SK-N-SH (cell line): Measurements from ENCODE around the gene ZFTA. TPM values are rescaled to one million over a fixed set of nuclear protein-coding genes. Genes with fewer than 3 reads are reported as not detected.

Experiments used
- CTCF ChIA-PET: fragments of 300-600, 350-600 bp; formaldehyde crosslinking; extraction: SDS; loops from one replicate; lab custom pipeline; 2021; lab: Yijun Ruan, JAX
- POLR2A ChIA-PET: fragments of 350-600 bp; sonication (Branson Sonifier 250); formaldehyde crosslinking; extraction: SDS; loops from one replicate; lab custom pipeline; 2020; ENCODE audit warnings: antibody characterized with exemption, inconsistent platforms; lab: Yijun Ruan, JAX
- DNase-seq: peaks from one replicate; pipeline ENCODE4 v3.0.0; 2012
- H2AFZ ChIP-seq: fragments of 200-600 bp; sonication (generic); 2 replicates; pipeline ENCODE4 v1.8.1; 2016; ENCODE audit warnings: antibody characterized with exemption, mild to moderate bottlenecking, low read depth
- H3F3A ChIP-seq: fragments of 200-600 bp; sonication (generic); replicated peaks from 2 replicates; pipeline ENCODE3; 2016; ENCODE audit warnings: antibody characterized with exemption, mild to moderate bottlenecking; ENCODE audit not compliant: insufficient read depth
- H3K27ac ChIP-seq, 2 experiments: fragments of 200-500 bp in 1 of 2; fragments of 200-600 bp in 1 of 2; sonication (Bioruptor generic) in 1 of 2; sonication (generic), shearing (Covaris generic) in 1 of 2; 2 replicates each; pipeline versions ENCODE4 v1.5.1 to v1.6.1; 2014 to 2016; ENCODE audit warnings: low read depth in 2 of 2, inconsistent platforms in 1 of 2, low read length in 1 of 2, mild to moderate bottlenecking in 1 of 2, mixed read lengths in 1 of 2
- H3K27me3 ChIP-seq: fragments of 200-600 bp; sonication (generic), shearing (Covaris generic); 2 replicates; pipeline ENCODE4 v1.6.1; 2016; ENCODE audit warnings: mixed run types; ENCODE audit not compliant: insufficient read depth
- H3K36me3 ChIP-seq, 2 experiments: fragments of 200-500 bp in 1 of 2; fragments of 200-600 bp in 1 of 2; sonication (Bioruptor generic) in 1 of 2; sonication (generic) in 1 of 2; replicated peaks in 1 of 2; 2 replicates each; pipeline versions ENCODE3 to v1.5.1; 2014 to 2016; ENCODE audit warnings: low read length in 1 of 2, mild to moderate bottlenecking in 1 of 2; ENCODE audit not compliant: insufficient read depth in 2 of 2, control insufficient read depth in 1 of 2
- H3K4me1 ChIP-seq, 2 experiments: fragments of 200-500 bp in 1 of 2; fragments of 200-600 bp in 1 of 2; sonication (Bioruptor generic) in 1 of 2; sonication (generic), shearing (Covaris generic) in 1 of 2; 2 replicates each; pipeline versions ENCODE4 v1.5.1 to v1.6.1; 2014 to 2016; ENCODE audit warnings: low read depth in 1 of 2, low read length in 1 of 2, mixed run types in 1 of 2; ENCODE audit not compliant: insufficient read depth in 2 of 2, control insufficient read depth in 1 of 2
- H3K4me2 ChIP-seq: fragments of 200-600 bp; sonication (generic), shearing (Covaris generic); 2 replicates; pipeline ENCODE4 v1.6.1; 2017; ENCODE audit warnings: mixed run types
- H3K4me3 ChIP-seq, 2 experiments: fragments of 200-500 bp in 1 of 2; fragments of 200-600 bp in 1 of 2; sonication (Bioruptor generic) in 1 of 2; sonication (generic), shearing (Covaris generic) in 1 of 2; 2 replicates each; pipeline versions ENCODE4 v1.5.1 to v1.8.1; 2014 to 2016; ENCODE audit warnings: low read depth in 2 of 2, inconsistent platforms in 1 of 2, low read length in 1 of 2, mild to moderate bottlenecking in 1 of 2, mixed read lengths in 1 of 2, moderate library complexity in 1 of 2
- H3K79me2 ChIP-seq: fragments of 200-600 bp; sonication (generic); 2 replicates; pipeline ENCODE4 v1.8.1; 2017; ENCODE audit warnings: mild to moderate bottlenecking; ENCODE audit not compliant: insufficient read depth
- H3K9ac ChIP-seq: fragments of 200-600 bp; sonication (generic); 2 replicates; pipeline ENCODE4 v1.6.1; 2017; ENCODE audit warnings: mixed run types
- H3K9me2 ChIP-seq: fragments of 200-600 bp; sonication (generic); 2 replicates; pipeline ENCODE4 v1.6.1; 2017; ENCODE audit warnings: mixed run types
- H3K9me3 ChIP-seq: fragments of 200-600 bp; sonication (generic); 2 replicates; pipeline ENCODE4 v1.6.1; 2017; ENCODE audit warnings: mixed run types, mild to moderate bottlenecking, moderate library complexity
- H4K20me1 ChIP-seq: fragments of 200-600 bp; sonication (generic); 2 replicates; pipeline ENCODE4 v1.6.1; 2017; ENCODE audit warnings: mild to moderate bottlenecking, mixed run types; ENCODE audit not compliant: insufficient read depth
- CHD2 ChIP-seq: fragments of 150-350 bp; IDR thresholded peaks from 2 replicates; pipeline ENCODE4 v1.6.1; 2018; ENCODE audit warnings: low read length; ENCODE audit not compliant: partially characterized antibody
- FOXJ3 ChIP-seq: sonication (generic); formaldehyde crosslinking; IDR thresholded peaks from 2 replicates; pipeline ENCODE4 v1.5.1; 2020; ENCODE audit warnings: mild to moderate bottlenecking, missing genetic modification reagents
- FOXM1 ChIP-seq: IDR thresholded peaks from 2 replicates; pipeline ENCODE4 v1.4.0; 2012; ENCODE audit warnings: low read depth, mild to moderate bottlenecking
- GABPA ChIP-seq: IDR thresholded peaks from 2 replicates; pipeline ENCODE4 v1.4.0; 2012; ENCODE audit warnings: low read depth, mild to moderate bottlenecking
- GATA2 ChIP-seq: sonication (generic); formaldehyde crosslinking; IDR thresholded peaks from 2 replicates; pipeline ENCODE4 v1.5.0; 2020; ENCODE audit warnings: mild to moderate bottlenecking, missing genetic modification reagents
- MAX ChIP-seq: IDR thresholded peaks from 2 replicates; pipeline ENCODE4 v1.4.0; 2012; ENCODE audit warnings: low read depth
- MXI1 ChIP-seq: IDR thresholded peaks from 2 replicates; pipeline ENCODE4 v1.6.1; 2012; ENCODE audit warnings: mild to moderate bottlenecking, low read depth, low read length, improper control_type of control experiment
- POLR2AphosphoS5 ChIP-seq: IDR thresholded peaks from 2 replicates; pipeline ENCODE4 v1.6.1; 2012; ENCODE audit warnings: low read depth, low read length
- RCOR1 ChIP-seq: fragments of 150-350 bp; IDR thresholded peaks from 2 replicates; pipeline ENCODE4 v1.6.1; 2017; ENCODE audit warnings: antibody characterized with exemption, low read length
- REST ChIP-seq: IDR thresholded peaks from 2 replicates; pipeline ENCODE4 v1.6.1; 2012; ENCODE audit warnings: mild to moderate bottlenecking, low read depth, low read length, moderate library complexity
- RXRA ChIP-seq: IDR thresholded peaks from 2 replicates; pipeline ENCODE4 v1.4.0; 2012; ENCODE audit warnings: low read depth, mild to moderate bottlenecking, borderline replicate concordance
- SIN3A ChIP-seq: IDR thresholded peaks from 2 replicates; pipeline ENCODE4 v1.6.1; 2012; ENCODE audit warnings: low read depth, mild to moderate bottlenecking, low read length, moderate library complexity, borderline replicate concordance
- SMC3 ChIP-seq: IDR thresholded peaks from 2 replicates; pipeline ENCODE4 v1.6.1; 2012; ENCODE audit warnings: low read depth, low read length, improper control_type of control experiment
- TAF1 ChIP-seq: IDR thresholded peaks from 2 replicates; pipeline ENCODE4 v1.6.1; 2012; ENCODE audit warnings: low read depth, mild to moderate bottlenecking, low read length, moderate library complexity, borderline replicate concordance
- WGBS: methylation state at CpG from one replicate; pipeline ENCODE4 v1.1.6; 2017; ENCODE audit warnings: low lambda C conversion rate; 5-methylcytosine and 5-hydroxymethylcytosine counted together
- polyA plus RNA-seq, 3 experiments: library from polyadenylated mRNA; depleted of rRNA; stranded (reverse); fragments of >200 nt; gene quantifications; 2 replicates each; pipeline ENCODE4 v1.2.3, GENCODE V29; 2012

Gene ZFTA
- polyA plus RNA-seq, 1 of the 3 experiments (the other 2 are of a cell fraction), result 8.7 TPM

GRCh38 chr11:63761188-63761587 is 7.4 kb downstream of the ZFTA start:
- TF ChIP-seq MAX (no peak), SIN3A (no peak), RCOR1 (no peak), GABPA (no peak), GATA2 (no peak), TAF1 (no peak), POLR2AphosphoS5 (no peak), MXI1 (no peak)
- TF ChIP-seq, all 33 proteins: peak for 0
- WGBS, result 81% methylated on average over 5 of the region's 10 CpGs
- Histone ChIP-seq H3K4me2 (no peak overlapping the region), H3K36me3 (peaks cover 29 to 66% of the 10 kb centered on the region in 2 experiments), H3K79me2 (peaks cover 8% of the 10 kb centered on the region), H3K4me3 (no peak overlapping the region), H3K27me3 (no peaks in the 10 kb centered on the region), H3K9ac (no peak overlapping the region), H3K27ac (no peak overlapping the region), H3K9me2 (no peaks in the 10 kb centered on the region), H3K4me1 (peaks cover 0 to 4% of the 10 kb centered on the region in 2 experiments; a peak in 1 of 4 replicates), H4K20me1 (peaks cover 14% of the 10 kb centered on the region), H3K9me3 (no peaks in the 10 kb centered on the region), H2AFZ (no peak overlapping the region), H3F3A (peaks cover 7% of the 10 kb centered on the region)
- ChIA-PET POLR2A (no interaction called here), CTCF (no interaction called here)
- DNase-seq, result no peak

- H3K9ac ChIP-seq, result no peak overlapping the region
- H3K9me3 ChIP-seq, result no peaks in the 10 kb centered on the region
- ChIA-PET CTCF (no interaction called here), POLR2A (no interaction called here)
- H3K4me3 ChIP-seq, result no peak overlapping the region
- H3K79me2 ChIP-seq, result peaks cover 2% of the 10 kb centered on the region; the same call in 1 of the 2 replicates
- H3K4me1 ChIP-seq, result no peaks in the 10 kb centered on the region; a peak in 1 of 4 replicates
- no peak overlapping the region for H2AFZ ChIP-seq
- H3F3A ChIP-seq, result peaks cover 7% of the 10 kb centered on the region
- no peak overlapping the region for H3K4me2 ChIP-seq
- TF ChIP-seq MXI1 (no peak), SMC3 (no peak), REST (no peak), FOXM1 (no peak), FOXJ3 (CRISPR knock-in tag) (no peak), RXRA (no peak), CHD2 (no peak)
- H3K27me3 ChIP-seq, result no peaks in the 10 kb centered on the region
- peaks cover 29 to 60% of the 10 kb centered on the region in 2 experiments for H3K36me3 ChIP-seq
- no peak for DNase-seq
- H3K27ac ChIP-seq, result no peak overlapping the region
- H3K9me2 ChIP-seq, result no peaks in the 10 kb centered on the region
- H4K20me1 ChIP-seq, result peaks cover 8% of the 10 kb centered on the region; the same call in 1 of the 2 replicates
- WGBS, result 95% methylated on average over 4 of the region's 5 CpGs
These were observed 8.0 kb downstream of the ZFTA start for GRCh38 chr11:63760487-63761079.
